Measurements from ENCODE around the gene GCK.

GRCh38 chr7:44123190-44124003 is 65.8 kb downstream of the GCK start, which contains the start of gene POLD2:
- TF ChIP-seq, protein P1, sequence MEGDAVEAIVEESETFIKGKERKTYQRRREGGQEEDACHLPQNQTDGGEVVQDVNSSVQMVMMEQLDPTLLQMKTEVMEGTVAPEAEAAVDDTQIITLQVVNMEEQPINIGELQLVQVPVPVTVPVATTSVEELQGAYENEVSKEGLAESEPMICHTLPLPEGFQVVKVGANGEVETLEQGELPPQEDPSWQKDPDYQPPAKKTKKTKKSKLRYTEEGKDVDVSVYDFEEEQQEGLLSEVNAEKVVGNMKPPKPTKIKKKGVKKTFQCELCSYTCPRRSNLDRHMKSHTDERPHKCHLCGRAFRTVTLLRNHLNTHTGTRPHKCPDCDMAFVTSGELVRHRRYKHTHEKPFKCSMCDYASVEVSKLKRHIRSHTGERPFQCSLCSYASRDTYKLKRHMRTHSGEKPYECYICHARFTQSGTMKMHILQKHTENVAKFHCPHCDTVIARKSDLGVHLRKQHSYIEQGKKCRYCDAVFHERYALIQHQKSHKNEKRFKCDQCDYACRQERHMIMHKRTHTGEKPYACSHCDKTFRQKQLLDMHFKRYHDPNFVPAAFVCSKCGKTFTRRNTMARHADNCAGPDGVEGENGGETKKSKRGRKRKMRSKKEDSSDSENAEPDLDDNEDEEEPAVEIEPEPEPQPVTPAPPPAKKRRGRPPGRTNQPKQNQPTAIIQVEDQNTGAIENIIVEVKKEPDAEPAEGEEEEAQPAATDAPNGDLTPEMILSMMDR (IDR thresholded peaks at IDR 0.05) = peak in 1 of 3 donors; percentile 23
- TF ChIP-seq POLR2A (IDR thresholded peaks at IDR 0.05) = peak; percentile 16

Measured in breast epithelium (tissue), 3 donors.